ENCODE results near the gene PTK6.

The PTK6 gene

GRCh38 chr20:63537525-63538203 is 488 bp upstream of the PTK6 start (continued):
- peak; percentile 96 for TF ChIP-seq ZNF398 (tag by site-specific recombination; IDR thresholded peaks at IDR 0.05)
- no peak for TF ChIP-seq RBAK (tag by site-specific recombination; IDR thresholded peaks at IDR 0.05)
- peak; percentile 86 for TF ChIP-seq ZEB2 (tag by site-specific recombination; IDR thresholded peaks at IDR 0.05)
- TF ChIP-seq ZBTB48 (tag by site-specific recombination; IDR thresholded peaks at IDR 0.05): peak; percentile 84
- TF ChIP-seq TRIM28 (IDR thresholded peaks at IDR 0.05; ENCODE audit: borderline replicate concordance, low read length): no peak
- TF ChIP-seq OVOL3 (tag by site-specific recombination; IDR thresholded peaks at IDR 0.05): no peak
- TF ChIP-seq ZXDB (tag by site-specific recombination; IDR thresholded peaks at IDR 0.05): peak; percentile 83
- peak; percentile 99 for TF ChIP-seq CTCF (tag by site-specific recombination; IDR thresholded peaks at IDR 0.05)
- no peak for TF ChIP-seq ZNF514 (tag by site-specific recombination; IDR thresholded peaks at IDR 0.05)
- TF ChIP-seq ZNF544 (tag by site-specific recombination; IDR thresholded peaks at IDR 0.05): no peak
- TF ChIP-seq ZNF175 (tag by site-specific recombination; IDR thresholded peaks at IDR 0.05): no peak
- TF ChIP-seq ZNF654 (tag by site-specific recombination; IDR thresholded peaks at IDR 0.05; ENCODE audit: low read depth): peak; percentile 84
- TF ChIP-seq ZNF350 (tag by site-specific recombination; IDR thresholded peaks at IDR 0.05): no peak
- peak; percentile 94 for TF ChIP-seq ZBTB7A (tag by site-specific recombination; IDR thresholded peaks at IDR 0.05; ENCODE audit: low read depth)
- TF ChIP-seq ZNF302 (tag by site-specific recombination; IDR thresholded peaks at IDR 0.05; ENCODE audit: low read depth): no peak
- peak; percentile 86 for TF ChIP-seq SP7 (tag by site-specific recombination; IDR thresholded peaks at IDR 0.05)
- TF ChIP-seq ZNF776 (tag by site-specific recombination; IDR thresholded peaks at IDR 0.05; ENCODE audit: borderline replicate concordance): no peak
- TF ChIP-seq PRDM2 (tag by site-specific recombination; IDR thresholded peaks at IDR 0.05; ENCODE audit: borderline replicate concordance): no peak
- no peak for TF ChIP-seq ZNF488 (tag by site-specific recombination; IDR thresholded peaks at IDR 0.05)
- TF ChIP-seq ZNF518A (tag by site-specific recombination; conservative IDR thresholded peaks at IDR 0.05; ENCODE audit: low read depth): no peak
- TF ChIP-seq ZNF585B (tag by site-specific recombination; IDR thresholded peaks at IDR 0.05): no peak
- TF ChIP-seq PATZ1 (tag by site-specific recombination; IDR thresholded peaks at IDR 0.05): peak; percentile 95

Measured in HEK293 (cell line).